ENCODE measurements around the gene SAMD14. TPM values are rescaled to one million over a fixed set of nuclear protein-coding genes. Genes with fewer than 3 reads are reported as not detected.

SAMD14 gene
- total and polyA plus RNA-seq, 10 of the 15 experiments (the other 5 are each of a cell fraction or from before 2014, with no cell fraction given), result 0.06 to 1.7 (median 0.25) TPM; not detected in 3

Other genes with a start within 250 kb of the SAMD14 start
Only the 7 nearest of the 11 such genes appear.
- not detected in 2 replicates for gene DLX3, start 134.9 kb downstream of the SAMD14 start, total RNA-seq (2014; rRNA removed)
- gene DLX3, start 134.9 kb downstream of the SAMD14 start, total RNA-seq (2014; rRNA removed; fragmentation: Illumina TruSeq; extraction: Trizol), result not detected in 2 replicates
- gene DLX3, start 134.9 kb downstream of the SAMD14 start, total RNA-seq (2021), result not detected in 2 replicates
- not detected in 2 replicates for gene DLX3, start 134.9 kb downstream of the SAMD14 start, polyA plus RNA-seq (2011; rRNA removed)
- not detected in 2 replicates for gene DLX3, start 134.9 kb downstream of the SAMD14 start, polyA plus RNA-seq (2014; fragmentation: Illumina TruSeq; extraction: Trizol)
- not detected for gene DLX3, start 134.9 kb downstream of the SAMD14 start, polyA plus RNA-seq (2014; fragmentation: Nextera tagmentation; extraction: Ambion mirVana)
- not detected in 2 replicates for gene DLX3, start 134.9 kb downstream of the SAMD14 start, polyA plus RNA-seq (2014; rRNA removed)
- not detected for gene DLX3, start 134.9 kb downstream of the SAMD14 start, polyA plus RNA-seq (2016; fragmentation: Nextera tagmentation; extraction: Ambion mirVana)
- 10.3 and 13.4 TPM in 2 replicates for gene ITGA3, start 74.0 kb downstream of the SAMD14 start, total RNA-seq (2014; rRNA removed)
- gene ITGA3, start 74.0 kb downstream of the SAMD14 start, total RNA-seq (2014; rRNA removed; fragmentation: Illumina TruSeq; extraction: Trizol), result 6.6 and 6.9 TPM in 2 replicates
- gene ITGA3, start 74.0 kb downstream of the SAMD14 start, total RNA-seq (2021), result 12.5 and 14.3 TPM in 2 replicates
- 4.3 and 6.9 TPM in 2 replicates for gene ITGA3, start 74.0 kb downstream of the SAMD14 start, polyA plus RNA-seq (2011; rRNA removed)
- 3.8 and 6.6 TPM in 2 replicates for gene ITGA3, start 74.0 kb downstream of the SAMD14 start, polyA plus RNA-seq (2014; fragmentation: Illumina TruSeq; extraction: Trizol)
- under 1 TPM; 0.29 to 0.86 TPM for gene ITGA3, start 74.0 kb downstream of the SAMD14 start, polyA plus RNA-seq (2014; fragmentation: Nextera tagmentation; extraction: Ambion mirVana)
- gene ITGA3, start 74.0 kb downstream of the SAMD14 start, polyA plus RNA-seq (2014; rRNA removed), result 7.1 and 10.5 TPM in 2 replicates
- 1 to 10 TPM; 4.0 to 4.6 TPM for gene ITGA3, start 74.0 kb downstream of the SAMD14 start, polyA plus RNA-seq (2016; fragmentation: Nextera tagmentation; extraction: Ambion mirVana)
- gene PDK2, start 34.8 kb downstream of the SAMD14 start, total RNA-seq (2014; rRNA removed), result 9.7 and 12.3 TPM in 2 replicates
- 6.5 and 8.6 TPM in 2 replicates for gene PDK2, start 34.8 kb downstream of the SAMD14 start, total RNA-seq (2014; rRNA removed; fragmentation: Illumina TruSeq; extraction: Trizol)
- gene PDK2, start 34.8 kb downstream of the SAMD14 start, total RNA-seq (2021), result 14.2 and 16.1 TPM in 2 replicates
- 8.8 and 22.6 TPM in 2 replicates for gene PDK2, start 34.8 kb downstream of the SAMD14 start, polyA plus RNA-seq (2011; rRNA removed)
- 9.8 and 12.3 TPM in 2 replicates for gene PDK2, start 34.8 kb downstream of the SAMD14 start, polyA plus RNA-seq (2014; fragmentation: Illumina TruSeq; extraction: Trizol)
- gene PDK2, start 34.8 kb downstream of the SAMD14 start, polyA plus RNA-seq (2014; fragmentation: Nextera tagmentation; extraction: Ambion mirVana), result 1 to 10 TPM in 1 of 2 experiments, under 1 TPM in 1; 0.98 to 1.2 TPM
- gene PDK2, start 34.8 kb downstream of the SAMD14 start, polyA plus RNA-seq (2014; rRNA removed), result 9.6 and 16.0 TPM in 2 replicates
- gene PDK2, start 34.8 kb downstream of the SAMD14 start, polyA plus RNA-seq (2016; fragmentation: Nextera tagmentation; extraction: Ambion mirVana), result 10 to 100 TPM; 17.5 to 20.2 TPM
- 59.9 and 62.9 TPM in 2 replicates for gene PPP1R9B, start 20.5 kb upstream of the SAMD14 start, total RNA-seq (2014; rRNA removed)
- 35.9 and 39.6 TPM in 2 replicates for gene PPP1R9B, start 20.5 kb upstream of the SAMD14 start, total RNA-seq (2014; rRNA removed; fragmentation: Illumina TruSeq; extraction: Trizol)
- gene PPP1R9B, start 20.5 kb upstream of the SAMD14 start, total RNA-seq (2021), result 103 and 107 TPM in 2 replicates
- 30.2 and 44.4 TPM in 2 replicates for gene PPP1R9B, start 20.5 kb upstream of the SAMD14 start, polyA plus RNA-seq (2011; rRNA removed)
- 17.9 and 35.4 TPM in 2 replicates for gene PPP1R9B, start 20.5 kb upstream of the SAMD14 start, polyA plus RNA-seq (2014; fragmentation: Illumina TruSeq; extraction: Trizol)
- under 1 TPM; 0.20 to 0.45 TPM for gene PPP1R9B, start 20.5 kb upstream of the SAMD14 start, polyA plus RNA-seq (2014; fragmentation: Nextera tagmentation; extraction: Ambion mirVana)
- gene PPP1R9B, start 20.5 kb upstream of the SAMD14 start, polyA plus RNA-seq (2014; rRNA removed), result 52.0 and 58.7 TPM in 2 replicates
- gene PPP1R9B, start 20.5 kb upstream of the SAMD14 start, polyA plus RNA-seq (2016; fragmentation: Nextera tagmentation; extraction: Ambion mirVana), result 1 to 10 TPM; 1.8 to 2.3 TPM
- gene SGCA, start 35.8 kb upstream of the SAMD14 start, total RNA-seq (2014; rRNA removed), result 0.11 and 0.68 TPM in 2 replicates
- 0.27 TPM in 1 of 2 replicates, not detected in the other for gene SGCA, start 35.8 kb upstream of the SAMD14 start, total RNA-seq (2014; rRNA removed; fragmentation: Illumina TruSeq; extraction: Trizol)
- 0.51 and 0.56 TPM in 2 replicates for gene SGCA, start 35.8 kb upstream of the SAMD14 start, total RNA-seq (2021)
- 0.24 and 0.81 TPM in 2 replicates for gene SGCA, start 35.8 kb upstream of the SAMD14 start, polyA plus RNA-seq (2011; rRNA removed)
- gene SGCA, start 35.8 kb upstream of the SAMD14 start, polyA plus RNA-seq (2014; fragmentation: Illumina TruSeq; extraction: Trizol), result 0.24 TPM in 1 of 2 replicates, not detected in the other
- gene SGCA, start 35.8 kb upstream of the SAMD14 start, polyA plus RNA-seq (2014; fragmentation: Nextera tagmentation; extraction: Ambion mirVana), result under 1 TPM in 1 of 2 experiments, not detected in 1; 0.13 TPM
- 0.25 and 2.2 TPM in 2 replicates for gene SGCA, start 35.8 kb upstream of the SAMD14 start, polyA plus RNA-seq (2014; rRNA removed)
- gene SGCA, start 35.8 kb upstream of the SAMD14 start, polyA plus RNA-seq (2016; fragmentation: Nextera tagmentation; extraction: Ambion mirVana), result under 1 TPM in 1 of 2 experiments, not detected in 1; 0.50 TPM
- 0.79 and 1.1 TPM in 2 replicates for gene COL1A1, start 71.5 kb upstream of the SAMD14 start, total RNA-seq (2014; rRNA removed)
- gene COL1A1, start 71.5 kb upstream of the SAMD14 start, total RNA-seq (2014; rRNA removed; fragmentation: Illumina TruSeq; extraction: Trizol), result 0.55 and 1.2 TPM in 2 replicates
- 6.1 and 7.7 TPM in 2 replicates for gene COL1A1, start 71.5 kb upstream of the SAMD14 start, total RNA-seq (2021)
- 1.9 and 2.9 TPM in 2 replicates for gene COL1A1, start 71.5 kb upstream of the SAMD14 start, polyA plus RNA-seq (2011; rRNA removed)
- gene COL1A1, start 71.5 kb upstream of the SAMD14 start, polyA plus RNA-seq (2014; fragmentation: Illumina TruSeq; extraction: Trizol), result 0.54 and 1.9 TPM in 2 replicates
- under 1 TPM; 0.18 to 0.32 TPM for gene COL1A1, start 71.5 kb upstream of the SAMD14 start, polyA plus RNA-seq (2014; fragmentation: Nextera tagmentation; extraction: Ambion mirVana)
- 3.5 and 3.9 TPM in 2 replicates for gene COL1A1, start 71.5 kb upstream of the SAMD14 start, polyA plus RNA-seq (2014; rRNA removed)
- gene COL1A1, start 71.5 kb upstream of the SAMD14 start, polyA plus RNA-seq (2016; fragmentation: Nextera tagmentation; extraction: Ambion mirVana), result 1 to 10 TPM; 2.7 to 4.3 TPM
- 0.05 and 0.73 TPM in 2 replicates for gene TMEM92, start 144.3 kb upstream of the SAMD14 start, total RNA-seq (2014; rRNA removed)
- 0.14 and 0.27 TPM in 2 replicates for gene TMEM92, start 144.3 kb upstream of the SAMD14 start, total RNA-seq (2014; rRNA removed; fragmentation: Illumina TruSeq; extraction: Trizol)
- gene TMEM92, start 144.3 kb upstream of the SAMD14 start, total RNA-seq (2021), result 0.21 and 0.27 TPM in 2 replicates
- 0.82 and 1.2 TPM in 2 replicates for gene TMEM92, start 144.3 kb upstream of the SAMD14 start, polyA plus RNA-seq (2011; rRNA removed)
- 0.37 and 0.40 TPM in 2 replicates for gene TMEM92, start 144.3 kb upstream of the SAMD14 start, polyA plus RNA-seq (2014; fragmentation: Illumina TruSeq; extraction: Trizol)
- gene TMEM92, start 144.3 kb upstream of the SAMD14 start, polyA plus RNA-seq (2014; fragmentation: Nextera tagmentation; extraction: Ambion mirVana), result under 1 TPM; 0.16 to 0.22 TPM
- gene TMEM92, start 144.3 kb upstream of the SAMD14 start, polyA plus RNA-seq (2014; rRNA removed), result 0.27 and 0.79 TPM in 2 replicates
- gene TMEM92, start 144.3 kb upstream of the SAMD14 start, polyA plus RNA-seq (2016; fragmentation: Nextera tagmentation; extraction: Ambion mirVana), result under 1 TPM; 0.11 to 0.56 TPM

Measured in GM12878 (cell line).